ENCODE measurements around the gene THAP4.

THAP4 gene

DNA sequence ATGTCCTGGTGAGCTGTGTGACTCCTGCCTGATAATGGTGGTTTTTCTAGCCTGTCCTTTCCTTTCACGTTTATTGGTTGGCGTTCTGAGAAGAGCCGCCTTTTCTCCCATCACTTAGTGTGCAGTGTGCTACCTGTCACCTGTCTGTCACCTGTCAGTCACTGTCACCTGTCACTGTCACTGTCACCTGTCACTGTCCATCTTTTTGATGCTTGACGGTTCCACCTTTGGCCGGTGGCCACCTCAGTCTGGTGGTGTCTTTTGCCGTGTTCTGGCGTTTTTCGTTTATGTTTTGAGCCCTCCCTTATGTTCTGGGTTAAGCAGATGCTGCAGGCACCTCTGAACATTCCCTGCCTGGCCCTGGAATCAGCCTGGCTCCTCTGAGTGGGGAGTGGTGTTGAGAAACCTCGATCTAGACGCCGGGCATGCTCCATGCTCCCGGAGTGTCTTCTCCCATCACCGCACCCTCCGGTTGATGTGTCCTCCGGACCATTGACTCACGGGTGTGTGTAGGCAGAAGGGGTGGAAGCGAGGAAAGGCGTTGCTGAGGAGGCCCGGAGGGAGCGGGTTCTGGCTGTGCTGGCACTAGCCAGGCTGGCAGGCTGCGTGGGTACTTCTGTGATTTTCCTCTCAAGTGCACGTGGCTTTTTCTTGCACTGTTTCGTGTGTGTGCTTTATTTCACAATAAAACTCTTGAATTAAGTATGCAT is 28.9 kb upstream of the THAP4 start:
- TF ChIP-seq FOXP2 (optimal IDR thresholded peaks at IDR 0.05; ENCODE audit: borderline replicate concordance, extremely low read depth, extremely low read length, insufficient read depth): no peak
- no peak for TF ChIP-seq REST (IDR thresholded peaks at IDR 0.05; ENCODE audit: insufficient read depth in 1 of 2, low read depth in 2 of 2, low read length in 2 of 2)
- no peak for TF ChIP-seq POLR2AphosphoS5 (IDR thresholded peaks at IDR 0.05; ENCODE audit: low read depth, low read length)
- TF ChIP-seq SIN3A (IDR thresholded peaks at IDR 0.05; ENCODE audit: borderline replicate concordance, insufficient read depth, low read length): no peak
- TF ChIP-seq TAF1 (IDR thresholded peaks at IDR 0.05; ENCODE audit: borderline replicate concordance, insufficient read depth, low read length): no peak

GRCh38 chr2:241660593-241661213 is 23.7 kb upstream of the THAP4 start:
- TF ChIP-seq POLR2AphosphoS5 (IDR thresholded peaks at IDR 0.05; ENCODE audit: low read depth, low read length) (no peak), REST (IDR thresholded peaks at IDR 0.05; ENCODE audit: insufficient read depth in 1 of 2, low read depth in 2 of 2, low read length in 2 of 2) (no peak), TAF1 (IDR thresholded peaks at IDR 0.05; ENCODE audit: borderline replicate concordance, insufficient read depth, low read length) (no peak)

GRCh38 chr2:241659150-241659739 is 22.3 kb upstream of the THAP4 start:
- TF ChIP-seq REST (IDR thresholded peaks at IDR 0.05; ENCODE audit: insufficient read depth in 1 of 2, low read depth in 2 of 2, low read length in 2 of 2): no peak
- no peak for TF ChIP-seq SIN3A (IDR thresholded peaks at IDR 0.05; ENCODE audit: borderline replicate concordance, insufficient read depth, low read length)
- TF ChIP-seq POLR2AphosphoS5 (IDR thresholded peaks at IDR 0.05; ENCODE audit: low read depth, low read length): no peak
- TF ChIP-seq TAF1 (IDR thresholded peaks at IDR 0.05; ENCODE audit: borderline replicate concordance, insufficient read depth, low read length): no peak
- TF ChIP-seq FOXP2 (optimal IDR thresholded peaks at IDR 0.05; ENCODE audit: borderline replicate concordance, extremely low read depth, extremely low read length, insufficient read depth): no peak

DNA sequence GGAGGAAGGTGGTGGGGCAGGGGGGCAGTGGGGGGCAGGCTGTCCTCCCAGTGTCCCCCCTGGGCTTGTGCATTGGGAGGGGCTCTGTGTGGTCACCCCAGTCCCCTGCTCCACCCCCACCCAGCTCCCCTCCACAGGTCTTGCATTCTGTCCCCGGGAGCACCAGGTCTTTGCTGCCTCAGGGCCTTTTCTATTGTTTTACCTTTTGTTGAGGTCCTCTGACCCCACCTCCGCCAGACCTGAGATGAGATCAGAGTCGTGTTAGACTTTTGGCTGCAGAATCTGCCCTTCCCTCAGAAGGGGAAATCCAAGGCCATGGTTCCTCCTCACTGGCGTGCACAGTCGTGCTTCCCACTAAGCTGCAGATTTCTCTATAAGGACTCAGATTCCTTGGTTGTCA is 21.3 kb upstream of the THAP4 start:
- TF ChIP-seq REST (IDR thresholded peaks at IDR 0.05; ENCODE audit: insufficient read depth in 1 of 2, low read depth in 2 of 2, low read length in 2 of 2) (no peak), TAF1 (IDR thresholded peaks at IDR 0.05; ENCODE audit: borderline replicate concordance, insufficient read depth, low read length) (no peak), POLR2AphosphoS5 (IDR thresholded peaks at IDR 0.05; ENCODE audit: low read depth, low read length) (no peak), SIN3A (IDR thresholded peaks at IDR 0.05; ENCODE audit: borderline replicate concordance, insufficient read depth, low read length) (no peak), FOXP2 (optimal IDR thresholded peaks at IDR 0.05; ENCODE audit: borderline replicate concordance, extremely low read depth, extremely low read length, insufficient read depth) (no peak)
